GM19035 (cell line): ENCODE measurements around the gene SSR2.

Experiments used
- ATAC-seq: cut with Tn5 transposase; IDR thresholded peaks from one replicate; pipeline ENCODE4 v1.9.1; 2021; ENCODE audit not compliant: unreplicated experiment

SSR2 gene

GRCh38 chr1:156020293-156021092 is at the start of gene SSR2:
TSS of gene SSR2 (minus strand) at chr1:156020951. CDS start at chr1:156020167, 784 bp downstream.
- ATAC-seq = peak; percentile 97

- no peak for ATAC-seq
These were observed 49.8 kb upstream of the SSR2 start for GRCh38 chr1:156070548-156070947.

- no peak for ATAC-seq
These were observed 49.0 kb upstream of the SSR2 start for GRCh38 chr1:156069490-156070455.

- ATAC-seq = no peak
These were observed 46.5 kb upstream of the SSR2 start for GRCh38 chr1:156067262-156067661.

GRCh38 chr1:156065871-156066270 is 45.1 kb upstream of the SSR2 start:
- ATAC-seq = no peak

GRCh38 chr1:156065212-156065611 is 44.5 kb upstream of the SSR2 start:
- ATAC-seq = no peak

- ATAC-seq = no peak
These were observed 43.9 kb upstream of the SSR2 start for GRCh38 chr1:156064615-156065014.

- ATAC-seq = no peak
These were observed 43.2 kb upstream of the SSR2 start for GRCh38 chr1:156063997-156064285.

- no peak for ATAC-seq
These were observed 41.4 kb upstream of the SSR2 start for GRCh38 chr1:156062189-156062588.

- ATAC-seq = no peak
These were observed 40.3 kb upstream of the SSR2 start, which contains the start of gene RAB25 for GRCh38 chr1:156060937-156061636. TSS of gene RAB25 (plus strand) at chr1:156061160. CDS start at chr1:156061401, 241 bp downstream.

- no peak for ATAC-seq
These were observed 35.6 kb upstream of the SSR2 start for GRCh38 chr1:156056326-156056849.

- ATAC-seq = no peak
These were observed 34.7 kb upstream of the SSR2 start for GRCh38 chr1:156055281-156056048.

- ATAC-seq = peak; percentile 76
These were observed 33.9 kb upstream of the SSR2 start, which contains the start of gene LAMTOR2 for GRCh38 chr1:156054500-156055280. TSS of gene LAMTOR2 (plus strand) at chr1:156054782. CDS start at chr1:156054890, 108 bp downstream.

- peak; percentile 56 for ATAC-seq
These were observed 33.2 kb upstream of the SSR2 start, which contains the start of gene UBQLN4 for GRCh38 chr1:156053768-156054499. TSS of gene UBQLN4 (minus strand) at chr1:156053798. CDS start at chr1:156053701, 97 bp downstream.

- ATAC-seq = peak; percentile 14
These were observed 32.4 kb upstream of the SSR2 start for GRCh38 chr1:156052862-156053767.

- ATAC-seq = no peak
These were observed 30.4 kb upstream of the SSR2 start for GRCh38 chr1:156051011-156051725.

GRCh38 chr1:156050376-156050775 is 29.6 kb upstream of the SSR2 start:
- ATAC-seq = no peak
